ENCODE results near the gene UBE2C.
"Not testable (repeated sequence)": the region's sequence is repeated elsewhere in the genome, so short reads cannot be mapped to it uniquely, and the experiment has no call there.

Gene UBE2C

GRCh38 chr20:45812157-45813005, at the start of gene UBE2C:
UBE2C (plus strand) TSS chr20:45812644; CDS start chr20:45812696, 52 bp downstream.
- DNase-seq (ENCODE audit: low read depth), result peak; percentile 99
- TF ChIP-seq CTCF (IDR thresholded peaks at IDR 0.05; ENCODE audit: insufficient read depth, low read depth, low read length, missing control alignments), result no peak
- H3K4me3 ChIP-seq (ENCODE audit: low read depth, low read length), result peak within 1 kb of the TSS; percentile 92

- not testable (repeated sequence) for DNase-seq (ENCODE audit: low read depth); H3K4me3 ChIP-seq (ENCODE audit: low read depth, low read length)
Measured at GRCh38 chr20:45764618-45765282, 47.7 kb upstream of the UBE2C start.

GRCh38 chr20:45765307-45765875, 47.1 kb upstream of the UBE2C start:
- no peak overlapping the region for H3K4me3 ChIP-seq (ENCODE audit: low read depth, low read length)
- DNase-seq (ENCODE audit: low read depth), result no peak
- no peak for TF ChIP-seq CTCF (IDR thresholded peaks at IDR 0.05; ENCODE audit: insufficient read depth, low read depth, low read length, missing control alignments)

- H3K4me3 ChIP-seq (ENCODE audit: low read depth, low read length), result no peak overlapping the region
- TF ChIP-seq CTCF (IDR thresholded peaks at IDR 0.05; ENCODE audit: insufficient read depth, low read depth, low read length, missing control alignments), result no peak
- DNase-seq (ENCODE audit: low read depth), result peak; percentile 57
Measured at GRCh38 chr20:45765980-45766379, 46.5 kb upstream of the UBE2C start.

- no peak for TF ChIP-seq CTCF (IDR thresholded peaks at IDR 0.05; ENCODE audit: insufficient read depth, low read depth, low read length, missing control alignments)
- no peak overlapping the region for H3K4me3 ChIP-seq (ENCODE audit: low read depth, low read length)
- DNase-seq (ENCODE audit: low read depth), result no peak
Measured at GRCh38 chr20:45768479-45768878, 44.0 kb upstream of the UBE2C start.

GRCh38 chr20:45771182-45771759, 41.2 kb upstream of the UBE2C start:
- no peak overlapping the region for H3K4me3 ChIP-seq (ENCODE audit: low read depth, low read length)
- DNase-seq (ENCODE audit: low read depth), result peak; percentile 86
- peak; percentile 83 for TF ChIP-seq CTCF (IDR thresholded peaks at IDR 0.05; ENCODE audit: insufficient read depth, low read depth, low read length, missing control alignments)

GRCh38 chr20:45772693-45773092, 39.8 kb upstream of the UBE2C start:
- DNase-seq (ENCODE audit: low read depth), result no peak
- TF ChIP-seq CTCF (IDR thresholded peaks at IDR 0.05; ENCODE audit: insufficient read depth, low read depth, low read length, missing control alignments), result no peak
- no peak overlapping the region for H3K4me3 ChIP-seq (ENCODE audit: low read depth, low read length)

Measured in GM12865 (cell line).